Embryonic facial prominence (tissue), 1 donor: ENCODE results near the gene GMCL2.

Source experiments
- DNase-seq: peaks from one replicate; pipeline ENCODE4 v3.0.0-alpha.2; 2016; ENCODE audit errors: extremely low spot score

The GMCL2 gene

DNA sequence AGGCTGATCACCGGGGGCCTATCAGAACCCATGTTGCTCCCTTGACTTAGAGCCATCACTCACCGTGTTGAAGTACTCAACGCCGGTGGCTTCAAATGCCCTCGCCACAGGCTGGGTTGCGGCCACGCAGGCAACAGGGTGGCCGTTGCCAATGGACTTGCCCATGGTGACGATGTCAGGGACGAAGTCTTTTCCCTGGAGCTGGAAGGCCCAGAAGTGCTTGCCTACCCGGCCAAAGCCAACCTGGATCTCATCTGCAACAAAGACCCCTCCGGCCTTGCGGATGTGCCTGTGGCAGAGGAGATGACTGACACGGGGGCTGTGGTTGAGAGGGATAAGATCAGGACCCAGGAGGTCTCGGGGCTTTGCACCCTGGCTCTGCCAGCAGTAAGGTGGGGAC is 35.1 kb upstream of the GMCL2 start:
- no peak for DNase-seq

DNA sequence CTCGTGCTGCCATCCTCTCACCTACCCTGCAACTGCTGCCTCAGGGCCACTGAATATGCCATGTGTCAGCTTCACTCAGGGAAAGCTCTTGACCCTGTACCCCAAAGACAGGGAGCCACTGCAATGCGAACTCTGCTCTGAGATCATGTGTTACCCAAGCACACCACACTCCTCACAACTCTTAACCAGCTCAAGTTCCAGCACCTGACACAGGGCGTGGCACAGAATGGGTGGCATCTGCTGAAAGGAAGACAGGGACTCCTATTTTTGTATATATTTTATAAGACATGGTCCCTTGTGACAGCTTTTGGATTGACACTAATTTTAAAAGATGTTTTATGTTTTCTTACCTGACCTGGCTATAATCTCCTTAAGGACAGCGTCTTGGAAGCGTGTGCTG is 34.7 kb upstream of the GMCL2 start:
- DNase-seq: no peak

DNA sequence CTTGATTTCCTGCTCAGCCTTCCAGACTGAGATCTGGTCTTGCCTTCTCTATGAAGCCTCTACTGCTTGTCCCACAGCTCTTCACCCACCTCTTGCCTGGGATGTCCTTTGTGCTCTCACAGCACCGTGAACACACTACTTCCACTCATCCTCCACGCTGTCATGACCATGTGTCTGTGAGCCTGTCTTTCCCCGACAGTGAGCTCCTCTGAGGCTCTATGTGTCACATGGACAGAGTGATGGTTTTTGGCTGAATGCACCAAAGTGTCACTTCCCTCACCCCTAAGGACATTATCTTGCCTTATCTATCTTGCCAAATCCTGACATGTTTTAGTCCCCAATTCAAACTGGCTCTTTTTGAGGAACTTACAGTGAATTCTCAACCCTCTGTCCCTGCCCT is 34.1 kb upstream of the GMCL2 start:
- DNase-seq: no peak

DNA sequence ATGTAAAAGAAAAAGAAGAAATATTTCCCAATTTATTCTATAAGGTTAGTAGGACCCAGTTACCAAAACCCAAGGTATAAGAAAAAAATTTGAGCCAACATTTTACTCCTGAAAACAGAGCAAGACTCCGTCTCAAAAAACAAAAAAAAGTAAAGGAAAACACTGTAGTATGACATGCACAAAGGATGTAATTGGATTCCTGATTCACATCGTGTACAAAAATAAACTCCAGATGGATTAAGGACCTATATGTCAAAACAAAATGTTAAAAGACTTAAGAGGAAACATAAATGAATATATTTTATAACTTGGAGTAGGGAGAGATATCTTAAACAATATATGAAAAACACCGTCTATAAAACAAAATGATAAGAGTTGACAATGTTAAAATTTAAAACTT is 31.7 kb upstream of the GMCL2 start:
- no peak for DNase-seq

DNA sequence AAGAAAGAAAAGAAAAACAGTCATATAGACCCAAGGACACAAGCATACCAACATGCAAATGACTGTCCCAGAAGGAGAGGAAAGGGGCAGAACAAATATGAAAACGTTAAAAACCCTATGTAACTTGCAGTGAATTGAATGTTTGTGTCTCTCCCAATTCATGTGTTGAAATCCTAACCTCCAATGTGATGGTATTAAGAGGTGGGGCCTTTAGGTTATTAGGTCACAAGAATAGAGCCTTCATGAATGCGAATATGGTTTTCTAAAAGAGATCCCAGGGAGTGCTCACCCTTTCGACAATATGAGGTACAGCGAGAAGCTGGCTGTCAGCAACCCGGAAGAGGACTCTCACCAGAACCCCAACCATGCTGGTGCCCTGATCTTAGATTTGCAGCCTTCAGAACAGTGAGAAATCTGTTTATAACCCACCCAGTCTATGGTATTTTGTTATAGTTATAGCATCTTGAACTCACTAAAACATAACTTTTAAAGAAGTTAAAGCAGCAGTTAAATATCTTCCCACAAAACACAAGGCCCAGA is 31.1 kb upstream of the GMCL2 start:
- DNase-seq: no peak

DNA sequence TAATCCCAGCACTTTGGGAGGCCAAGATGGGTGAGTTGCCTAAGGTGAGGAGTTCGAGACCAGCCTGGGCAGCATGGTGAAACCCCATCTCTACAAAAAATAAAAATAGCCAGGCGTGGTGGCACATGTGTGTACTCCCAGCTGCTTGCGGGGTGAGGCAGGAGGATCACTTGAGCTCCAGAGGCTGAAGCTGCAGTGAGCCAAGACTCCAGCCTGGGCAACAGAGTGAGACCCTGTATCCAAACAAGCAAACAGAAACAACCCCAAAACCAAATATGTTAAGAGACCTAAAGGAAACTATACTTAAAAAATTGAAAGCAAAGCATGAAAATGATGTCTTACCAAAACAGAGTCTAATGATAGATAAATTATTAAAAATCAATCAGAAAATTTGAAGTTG is 29.6 kb upstream of the GMCL2 start:
- no peak for DNase-seq

DNA sequence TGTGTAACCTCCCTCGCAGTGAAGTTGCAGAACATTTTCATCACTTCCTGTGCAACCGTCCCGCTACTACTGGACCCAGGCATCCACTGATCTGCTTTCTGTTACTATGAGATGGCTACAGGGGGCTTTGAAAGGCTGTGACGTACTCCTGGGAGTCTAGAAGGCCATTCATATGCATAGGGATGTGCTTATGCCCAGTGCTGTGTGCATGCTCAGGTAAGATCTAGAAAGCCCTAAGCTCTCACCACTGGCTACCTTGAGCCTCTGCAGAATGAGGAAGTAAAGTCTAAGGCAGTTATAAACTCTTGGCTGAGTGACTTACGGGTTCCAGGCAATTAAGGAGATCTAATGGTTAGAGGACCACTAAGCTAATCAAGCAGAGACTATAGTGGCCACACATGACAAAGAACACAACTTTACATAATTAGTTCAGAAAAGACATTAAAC is 28.9 kb upstream of the GMCL2 start:
- no peak for DNase-seq

DNA sequence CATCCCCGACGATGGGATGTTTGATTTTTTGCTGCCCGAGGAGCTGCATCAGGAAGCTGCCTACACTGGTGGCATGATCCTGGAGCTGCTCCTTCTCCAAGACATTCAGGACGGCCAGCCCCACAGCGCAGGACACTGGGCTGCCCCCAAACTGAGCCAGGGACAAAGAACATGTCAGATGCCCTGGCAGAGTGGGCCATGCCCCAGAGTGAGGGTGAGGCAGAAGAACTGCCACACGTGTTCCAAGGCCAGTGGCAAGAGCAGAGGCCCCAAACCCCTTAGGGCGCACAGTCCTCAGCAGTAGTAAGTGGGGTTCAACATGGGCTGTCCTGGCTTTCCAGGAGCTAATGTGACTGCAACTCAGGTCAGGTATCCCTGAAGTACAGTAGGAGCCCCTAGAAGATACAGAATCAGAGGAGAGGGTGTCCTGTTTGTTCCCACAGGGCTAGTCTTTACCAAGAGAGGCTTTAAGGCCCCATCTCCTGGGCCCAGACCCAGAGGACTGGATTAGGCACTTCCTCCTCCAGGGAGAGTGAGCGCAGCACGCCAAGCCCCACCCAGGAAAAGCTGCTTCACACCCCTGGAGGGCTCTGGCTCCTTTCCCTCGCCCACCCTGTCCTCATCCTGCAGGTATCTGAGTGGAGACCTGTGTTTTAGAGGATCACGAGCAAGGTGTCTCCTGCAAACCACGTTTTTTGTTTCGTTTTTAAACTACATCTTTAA is 28.3 kb upstream of the GMCL2 start:
- no peak for DNase-seq

DNA sequence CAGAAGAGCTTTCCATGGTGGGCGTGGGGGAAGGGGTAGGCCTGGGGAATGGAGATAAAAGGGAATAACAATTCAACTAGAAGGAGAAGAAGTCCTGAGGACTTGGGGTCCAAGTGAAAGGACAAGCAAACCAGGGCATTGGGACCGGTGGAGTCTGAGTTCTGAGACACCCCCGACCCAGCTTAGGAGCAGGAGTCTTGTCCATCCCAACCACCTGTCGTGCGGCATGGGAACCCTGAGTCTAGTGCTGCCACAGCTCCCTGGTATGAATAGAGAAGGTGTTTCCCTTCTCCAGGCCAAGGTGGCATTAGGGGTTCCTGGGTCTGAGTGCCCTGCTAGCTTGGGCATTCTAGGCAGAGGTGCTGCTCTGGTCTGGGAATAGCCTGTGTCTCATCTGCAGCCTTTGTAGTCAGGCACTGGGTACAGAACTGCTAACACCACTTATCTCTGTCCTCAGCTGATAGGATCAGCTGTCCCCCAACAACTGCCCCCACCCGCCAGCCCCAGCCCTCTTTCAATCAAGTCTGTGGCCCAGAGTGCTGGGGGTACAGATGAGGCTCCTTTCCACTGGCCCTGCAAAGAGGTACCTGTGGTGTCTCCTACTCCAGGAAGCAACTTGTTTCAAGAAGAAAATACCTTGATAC is 27.1 kb upstream of the GMCL2 start:
- no peak for DNase-seq

DNA sequence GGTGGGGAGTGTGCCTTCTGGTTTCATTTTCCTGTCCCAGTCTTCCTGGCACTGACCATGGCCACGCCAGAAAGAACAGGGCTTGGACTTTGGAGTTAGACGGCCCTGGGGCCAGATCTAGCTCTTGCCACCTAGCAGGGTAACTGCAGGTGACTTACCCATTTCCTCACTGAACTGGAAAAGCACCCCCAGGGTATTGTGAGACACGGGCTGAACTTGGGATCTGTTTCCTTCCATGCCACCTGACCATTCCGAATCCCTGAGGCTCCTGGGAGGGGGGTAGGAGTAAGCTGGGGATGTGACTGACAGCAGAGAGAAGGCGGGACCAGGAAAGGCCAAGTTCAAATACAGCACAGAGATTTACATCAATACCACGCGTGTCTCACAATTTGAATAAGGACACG is 26.6 kb upstream of the GMCL2 start:
- DNase-seq: no peak

DNA sequence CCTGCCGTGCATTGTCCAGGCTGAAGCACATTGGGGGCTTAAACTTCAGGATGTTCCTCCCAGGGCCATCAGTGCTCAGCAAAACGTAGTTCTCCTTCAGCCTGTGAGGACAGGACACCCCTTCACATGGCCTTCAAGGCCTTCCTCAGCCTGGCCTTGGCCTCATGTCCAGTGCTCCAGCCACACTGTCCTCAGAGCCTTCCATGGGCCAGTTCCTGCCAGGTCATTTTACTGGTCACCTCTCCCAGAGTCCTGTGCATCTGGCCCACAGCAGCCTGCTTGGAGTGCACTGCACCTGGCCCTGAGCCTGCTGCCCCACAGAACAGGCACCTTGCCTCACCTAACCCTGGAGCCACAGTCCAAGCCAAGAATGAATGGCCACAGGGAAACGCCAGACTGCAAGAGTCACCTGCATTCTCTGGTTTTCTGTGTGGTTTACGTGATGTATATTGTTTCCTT is 25.9 kb upstream of the GMCL2 start:
- DNase-seq: no peak

DNA sequence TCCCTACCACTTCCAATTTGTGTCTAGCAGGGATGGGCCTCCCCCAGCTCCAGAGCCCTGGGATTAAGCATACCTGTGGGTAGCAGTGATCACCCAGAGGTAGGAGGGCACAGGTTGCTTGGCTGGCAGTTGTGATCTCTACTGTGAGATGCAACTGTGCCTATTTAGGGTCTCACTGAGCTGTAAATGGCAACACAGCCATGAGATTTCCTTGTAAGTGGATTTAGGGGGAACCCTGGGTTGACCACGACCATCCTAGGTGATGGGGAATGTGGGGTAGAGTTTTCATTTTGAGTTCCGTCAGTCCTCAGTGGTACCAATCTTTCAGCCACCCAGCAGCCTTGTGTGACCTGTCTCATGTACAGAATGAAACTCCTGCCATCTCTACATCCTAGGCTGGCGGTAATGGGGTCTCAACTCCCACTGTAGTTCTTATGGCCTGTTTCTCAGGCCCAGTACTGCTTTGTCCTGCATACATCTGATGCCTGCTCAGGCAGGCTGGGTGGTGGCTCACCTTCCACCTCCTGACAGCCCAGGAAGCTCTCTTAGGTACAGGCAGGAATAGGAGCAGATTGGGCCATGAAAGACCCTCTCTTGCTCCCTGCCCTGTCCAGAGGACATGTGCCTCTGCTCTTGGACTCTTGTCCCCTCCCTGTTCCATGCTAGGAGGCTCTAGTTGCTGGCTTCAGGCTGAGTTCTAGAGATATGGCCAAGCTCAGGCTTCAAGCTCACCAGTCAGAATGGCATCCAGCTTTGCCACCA is 25.3 kb upstream of the GMCL2 start:
- no peak for DNase-seq

DNA sequence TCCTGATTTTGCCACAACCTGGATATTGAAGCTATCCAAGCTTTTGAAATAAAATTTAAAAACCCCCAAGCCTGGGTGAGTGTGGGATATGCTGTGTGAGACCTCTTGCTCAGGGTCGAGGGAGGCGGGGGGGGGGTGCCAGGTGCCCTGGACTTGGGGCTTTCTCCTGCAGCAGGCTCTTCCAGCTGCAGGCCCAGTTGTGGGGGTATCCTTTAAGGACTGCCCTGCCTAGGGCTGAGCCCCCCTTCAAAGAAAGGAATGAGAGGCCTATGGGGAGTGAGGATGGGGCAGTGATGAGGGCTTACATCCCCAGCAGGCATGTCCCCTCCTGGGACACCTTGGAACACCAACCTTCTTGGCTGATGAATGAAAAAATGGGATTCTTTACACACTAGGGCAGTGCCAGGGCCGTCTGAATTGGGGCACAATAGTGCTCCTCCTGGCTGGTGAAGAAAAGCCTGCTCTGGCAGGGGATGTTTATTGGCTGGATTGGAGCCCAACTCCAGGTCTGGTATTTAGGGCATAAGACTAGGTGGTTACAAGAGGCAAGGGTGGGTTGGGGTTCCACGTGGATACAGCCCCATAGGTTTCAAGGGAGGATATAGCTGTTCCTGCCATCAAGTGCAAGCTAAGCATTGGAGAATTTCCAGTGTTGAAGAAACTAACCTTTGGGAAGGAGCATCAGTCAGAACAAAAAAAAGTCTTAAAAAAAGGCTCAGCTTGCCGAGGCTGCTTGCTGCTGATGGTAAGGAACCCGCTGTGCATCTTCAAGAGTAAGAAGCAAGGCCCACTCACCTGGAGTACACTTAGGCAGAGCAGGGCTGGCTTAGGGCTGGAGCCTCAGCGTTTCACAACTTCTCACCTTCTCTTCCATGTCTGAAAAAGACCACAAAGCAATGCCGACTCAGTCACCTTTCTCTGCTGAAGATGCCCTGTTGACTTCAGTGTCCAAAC is 24.2 kb upstream of the GMCL2 start:
- no peak for DNase-seq

DNA sequence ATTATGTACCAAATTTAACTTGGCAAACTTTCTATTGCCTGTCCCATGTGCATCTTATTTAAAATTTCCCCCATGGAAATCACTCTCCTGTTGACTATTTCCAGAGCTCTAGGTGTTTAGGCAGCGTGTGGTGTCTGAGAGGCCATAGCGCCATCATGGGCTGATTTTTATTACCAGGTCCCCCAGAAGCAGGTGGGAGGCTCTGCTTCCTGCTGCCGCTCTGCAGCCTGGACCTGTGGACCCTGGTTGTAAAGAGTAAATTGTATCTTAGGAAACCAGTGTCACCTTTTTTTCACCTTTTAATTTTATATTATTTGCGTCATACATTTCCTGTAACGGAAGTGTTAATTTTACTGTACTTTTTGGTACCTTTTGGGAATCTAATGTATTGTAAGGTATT is 23.5 kb upstream of the GMCL2 start:
- no peak for DNase-seq

DNA sequence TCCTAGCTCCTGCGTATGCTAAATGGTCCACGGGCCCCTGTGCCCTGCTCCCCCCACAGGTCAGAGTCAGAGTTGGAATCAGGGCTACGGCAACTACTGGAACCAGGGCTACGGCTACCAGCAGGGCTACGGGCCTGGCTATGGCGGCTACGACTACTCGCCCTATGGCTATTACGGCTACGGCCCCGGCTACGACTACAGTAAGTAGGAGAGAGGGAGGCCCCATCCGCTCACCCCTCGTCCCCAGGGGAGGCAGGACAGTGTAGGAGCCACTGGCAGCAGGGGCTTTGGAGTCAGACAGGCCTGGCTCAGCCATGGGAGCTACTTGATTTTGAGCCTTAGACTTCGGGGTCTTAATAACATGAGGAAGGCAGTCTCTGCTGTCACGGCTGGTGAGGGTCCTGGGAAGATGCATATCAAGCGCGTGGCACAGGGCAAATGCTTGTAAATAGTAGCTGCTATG is 22.9 kb upstream of the GMCL2 start:
- DNase-seq: no peak

DNA sequence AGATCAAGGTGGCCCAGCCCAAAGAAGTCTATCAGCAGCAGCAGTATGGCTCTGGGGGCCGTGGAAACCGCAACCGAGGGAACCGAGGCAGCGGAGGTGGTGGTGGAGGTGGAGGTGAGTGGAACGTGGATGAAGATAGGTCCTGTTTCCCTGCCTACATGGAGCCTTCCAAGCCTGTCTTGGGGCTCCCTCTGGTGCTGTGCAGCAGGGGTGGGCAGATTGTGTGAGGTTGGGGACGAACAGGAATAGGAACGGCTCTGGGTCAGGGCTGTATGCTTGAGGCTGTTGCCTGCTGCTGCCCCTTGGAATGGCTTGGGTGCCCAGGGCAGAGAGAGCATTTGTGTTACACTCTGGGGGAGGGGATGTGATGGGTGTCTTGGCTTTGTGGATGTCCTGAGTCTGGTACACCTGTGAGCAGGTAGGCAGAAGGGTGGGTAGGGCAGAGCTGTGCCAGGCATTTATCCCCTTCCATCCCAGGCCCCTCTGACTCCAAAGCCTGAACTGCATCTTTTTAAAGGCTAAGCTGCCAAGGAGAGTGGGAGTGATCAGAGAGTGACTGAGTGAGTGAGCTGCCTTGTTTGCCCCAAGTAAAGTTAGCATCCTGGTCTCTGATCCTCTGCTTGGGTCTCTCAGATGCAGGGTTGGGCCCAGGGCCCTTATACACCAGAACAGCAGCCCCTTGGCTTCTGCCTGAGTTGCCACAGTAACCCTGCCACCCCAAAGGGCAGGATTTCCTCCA is 22.3 kb upstream of the GMCL2 start:
- DNase-seq: no peak

DNA sequence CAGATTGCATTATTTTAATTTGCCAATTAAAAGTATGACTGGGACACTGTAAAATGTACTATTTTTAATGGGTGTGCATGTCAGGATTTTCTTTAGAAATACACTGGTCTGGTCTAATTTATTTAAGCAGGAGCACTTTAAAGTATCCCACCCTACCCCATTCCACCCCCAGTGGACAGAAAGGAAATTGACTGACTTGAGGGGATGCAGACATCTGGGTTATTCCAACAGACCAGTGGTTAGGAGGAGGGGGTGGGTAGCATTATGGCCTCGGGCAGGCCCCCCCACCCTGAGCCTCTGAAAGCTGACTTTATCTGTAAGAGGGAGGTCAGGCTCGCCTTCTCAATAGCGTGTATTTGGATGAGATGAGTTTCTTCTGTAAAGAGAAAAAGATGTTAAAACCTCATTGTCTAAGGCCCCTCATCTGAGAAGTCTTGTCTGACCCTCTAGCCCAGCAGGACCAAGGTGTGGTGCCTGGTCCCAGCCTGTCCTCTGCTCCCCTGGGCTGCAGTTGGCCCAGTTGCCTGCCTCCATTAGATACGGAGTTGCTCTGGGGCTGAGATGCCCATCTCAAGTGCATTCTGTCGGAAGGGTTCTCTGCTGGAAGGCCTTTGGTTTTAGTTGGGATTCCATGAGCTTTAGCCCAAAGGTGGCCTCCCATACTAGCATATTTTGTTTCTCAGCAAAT is 21.5 kb upstream of the GMCL2 start:
- no peak for DNase-seq

DNA sequence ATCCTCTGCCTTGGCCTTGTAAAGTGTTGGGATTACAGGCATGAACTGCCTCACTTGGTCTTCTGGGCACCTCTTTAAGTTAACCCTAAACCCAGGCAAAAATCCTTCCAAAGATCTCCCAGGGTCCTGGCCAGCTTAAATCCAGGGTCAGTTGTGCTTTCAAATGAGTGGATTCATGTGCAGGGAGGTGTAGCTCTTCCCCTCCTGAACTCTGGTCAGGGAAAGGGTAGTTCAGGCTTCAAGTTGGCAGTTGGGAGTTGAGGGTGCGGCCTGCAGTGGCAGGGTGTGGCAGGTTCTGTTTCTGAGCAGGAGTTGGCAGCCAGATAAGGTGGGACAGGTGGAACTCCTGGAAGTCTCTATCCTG is 20.7 kb upstream of the GMCL2 start:
- no peak for DNase-seq

DNA sequence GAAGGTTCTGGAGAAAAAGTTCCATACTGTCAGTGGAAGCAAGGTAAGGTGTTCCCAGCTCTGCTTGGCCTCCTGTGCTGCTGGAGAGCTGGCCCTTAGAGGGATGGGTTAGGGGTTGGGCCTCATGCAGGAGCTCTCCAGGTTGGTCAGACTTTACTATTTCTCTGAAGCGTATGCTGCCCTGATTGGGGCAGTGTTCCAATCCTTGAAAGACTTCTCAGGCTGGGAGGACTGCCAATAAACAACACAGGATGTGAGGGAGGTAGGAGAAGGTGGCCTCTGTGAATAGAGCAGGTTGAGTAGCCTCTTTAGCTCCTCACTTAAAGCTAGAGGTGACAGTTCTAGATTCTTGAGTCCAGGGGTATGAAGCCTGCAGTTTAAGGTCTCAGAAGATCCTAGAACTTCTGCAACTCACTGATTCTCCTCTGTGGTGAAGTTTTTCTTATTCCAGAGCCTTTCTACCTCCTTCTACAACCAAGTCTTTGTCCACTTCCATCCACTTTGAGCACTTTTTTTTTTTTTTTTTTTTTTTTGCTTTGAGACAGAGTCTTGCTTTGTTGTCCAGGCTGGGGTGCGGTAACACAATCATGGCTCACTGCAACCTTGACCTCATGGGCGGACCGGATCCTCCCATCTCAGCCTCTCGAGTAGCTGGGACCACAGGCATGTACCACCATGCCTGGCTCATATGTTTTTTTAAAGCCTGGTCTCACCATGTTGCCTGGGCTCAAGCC is 20.2 kb upstream of the GMCL2 start:
- no peak for DNase-seq
